Measurements from ENCODE around the gene MBD1. TPM values are rescaled to one million over a fixed set of nuclear protein-coding genes. Genes with fewer than 3 reads are reported as not detected.
"Not testable (repeated sequence)": the region's sequence is repeated elsewhere in the genome, so short reads cannot be mapped to it uniquely, and the experiment has no call there.

The MBD1 gene
- total and polyA plus RNA-seq, 10 of the 15 experiments (the other 5 are each of a cell fraction or from before 2014, with no cell fraction given): 8.4 to 97.7 (median 59.9) TPM

DNA sequence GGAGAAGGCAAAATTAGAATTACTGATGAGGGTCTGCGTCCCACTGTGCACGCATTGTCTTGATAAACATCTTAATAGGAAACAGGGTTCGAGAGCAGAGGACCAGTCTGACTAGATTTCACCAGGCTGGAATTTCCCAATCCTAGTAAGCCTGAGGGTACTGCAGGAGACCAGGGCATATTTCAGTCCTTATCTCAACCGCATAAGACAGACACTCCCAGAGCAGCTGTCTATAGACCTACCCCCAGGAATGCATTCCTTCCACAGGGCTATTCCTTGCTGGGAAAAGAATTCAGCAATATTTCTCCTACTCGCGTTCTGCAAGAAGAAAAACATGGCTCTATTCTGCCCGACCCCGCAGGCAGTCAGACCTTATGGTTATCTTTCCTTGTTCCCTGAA lies 39.6 kb downstream of the MBD1 start:
- ATAC-seq; H3K79me2 ChIP-seq (ENCODE audit: control insufficient read depth, insufficient read depth, low read length); intact Hi-C loops (cut with micrococcal nuclease; ENCODE audit: unreplicated experiment); RAD21 ChIA-PET (ENCODE audit: unreplicated experiment); H3K9me3 ChIP-seq (replicated peaks; ENCODE audit: control insufficient read depth, insufficient read depth, low read length); H3K9ac ChIP-seq (ENCODE audit: control insufficient read depth, insufficient read depth, low read length); CTCF ChIA-PET; DNase-seq (ENCODE audit: low read depth, low spot score); H3K4me3 ChIP-seq; H3K27me3 ChIP-seq (replicated peaks in 1 of 2; ENCODE audit: control insufficient read depth in 2 of 2, insufficient read depth in 2 of 2, low read length in 1 of 2); in situ Hi-C loops (cut with MboI); FAIRE-seq; H3K4me2 ChIP-seq (ENCODE audit: control insufficient read depth, insufficient read depth); H3K27ac ChIP-seq (ENCODE audit: control insufficient read depth, insufficient read depth); BruUV-seq (replicated peaks); H4K20me1 ChIP-seq (ENCODE audit: control insufficient read depth, insufficient read depth); H3K4me1 ChIP-seq (ENCODE audit: control insufficient read depth, insufficient read depth, low read length); POLR2A ChIA-PET; SMC1A ChIA-PET (ENCODE audit: uncharacterized antibody, unreplicated experiment); H2AFZ ChIP-seq (ENCODE audit: control insufficient read depth, low read depth, low read length); H3K36me3 ChIP-seq (ENCODE audit: control insufficient read depth in 2 of 2, insufficient read depth in 2 of 2, low read length in 1 of 2): not testable (repeated sequence)
- 55% methylated on average over 8 of the region's 8 CpGs for WGBS (ENCODE audit: insufficient coverage, insufficient replicate concordance, low lambda C conversion rate, missing lambda C conversion rate)

DNA sequence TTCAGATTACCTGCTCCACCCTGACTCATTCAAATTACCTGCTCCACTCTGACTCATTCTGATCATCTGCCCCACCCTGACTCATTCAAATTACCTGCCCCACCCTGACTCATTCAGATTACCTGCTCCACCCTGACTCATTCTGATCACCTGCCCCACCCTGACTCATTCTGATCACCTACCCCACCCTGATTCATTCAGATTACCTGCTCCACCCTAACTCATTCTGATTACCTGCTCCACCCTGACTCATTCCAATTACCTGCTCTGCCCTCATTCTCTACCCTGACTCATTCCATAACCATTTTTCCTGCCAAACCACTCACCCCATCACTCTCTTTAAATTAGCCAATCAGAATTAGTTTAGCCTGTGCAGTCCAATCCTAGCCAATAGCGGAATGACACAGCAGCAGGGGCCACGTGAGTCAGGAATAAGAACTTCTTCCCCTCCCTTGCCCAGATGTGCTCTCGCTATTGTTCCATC lies 41.2 kb downstream of the MBD1 start:
- H4K20me1 ChIP-seq (ENCODE audit: control insufficient read depth, insufficient read depth): no peaks in the 10 kb centered on the region
- intact Hi-C loops (cut with micrococcal nuclease; ENCODE audit: unreplicated experiment): no loop called here
- TF ChIP-seq WRNIP1 (IDR thresholded peaks at IDR 0.05; ENCODE audit: borderline replicate concordance, low read depth, low read length) (no peak), NFYB (IDR thresholded peaks at IDR 0.05; ENCODE audit: insufficient read depth, low read depth, low read length) (0 out of 2 replicates have a peak, but pooled peaks have one; percentile 18), SMC3 (IDR thresholded peaks at IDR 0.05; ENCODE audit: borderline replicate concordance, low read length) (no peak)
- TF ChIP-seq, protein P1, sequence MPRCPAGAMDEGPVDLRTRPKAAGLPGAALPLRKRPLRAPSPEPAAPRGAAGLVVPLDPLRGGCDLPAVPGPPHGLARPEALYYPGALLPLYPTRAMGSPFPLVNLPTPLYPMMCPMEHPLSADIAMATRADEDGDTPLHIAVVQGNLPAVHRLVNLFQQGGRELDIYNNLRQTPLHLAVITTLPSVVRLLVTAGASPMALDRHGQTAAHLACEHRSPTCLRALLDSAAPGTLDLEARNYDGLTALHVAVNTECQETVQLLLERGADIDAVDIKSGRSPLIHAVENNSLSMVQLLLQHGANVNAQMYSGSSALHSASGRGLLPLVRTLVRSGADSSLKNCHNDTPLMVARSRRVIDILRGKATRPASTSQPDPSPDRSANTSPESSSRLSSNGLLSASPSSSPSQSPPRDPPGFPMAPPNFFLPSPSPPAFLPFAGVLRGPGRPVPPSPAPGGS (IDR thresholded peaks at IDR 0.05; ENCODE audit: borderline replicate concordance, insufficient read depth, low read depth, low read length, poor library complexity, severe bottlenecking): peak; percentile 41
- no peak overlapping the region for H3K27ac ChIP-seq (ENCODE audit: control insufficient read depth, insufficient read depth)
- H3K9ac ChIP-seq (ENCODE audit: control insufficient read depth, insufficient read depth, low read length): no peak overlapping the region
- H2AFZ ChIP-seq (ENCODE audit: control insufficient read depth, low read depth, low read length): no peak overlapping the region
- no peak for DNase-seq (ENCODE audit: low read depth, low spot score)
- no peaks in the 10 kb centered on the region for H3K27me3 ChIP-seq (replicated peaks in 1 of 2; ENCODE audit: control insufficient read depth in 2 of 2, insufficient read depth in 2 of 2, low read length in 1 of 2)
- FAIRE-seq: no peak
- in situ Hi-C loops (cut with MboI): no loop called here
- no peak overlapping the region for H3K4me3 ChIP-seq
- SMC1A ChIA-PET (ENCODE audit: uncharacterized antibody, unreplicated experiment): no interaction called here
- no TSS peak for BruUV-seq (replicated peaks)
- POLR2A ChIA-PET: no interaction called here
- H3K4me1 ChIP-seq (ENCODE audit: control insufficient read depth, insufficient read depth, low read length): no peaks in the 10 kb centered on the region
- 86% methylated on average over 3 of the region's 3 CpGs for WGBS (ENCODE audit: insufficient coverage, insufficient replicate concordance, low lambda C conversion rate, missing lambda C conversion rate)
- RAD21 ChIA-PET (ENCODE audit: unreplicated experiment): no interaction called here
- no peaks in the 10 kb centered on the region for H3K36me3 ChIP-seq (ENCODE audit: control insufficient read depth in 2 of 2, insufficient read depth in 2 of 2, low read length in 1 of 2)
- no peak overlapping the region for H3K4me2 ChIP-seq (ENCODE audit: control insufficient read depth, insufficient read depth)
- H3K9me3 ChIP-seq (replicated peaks; ENCODE audit: control insufficient read depth, insufficient read depth, low read length): no peaks in the 10 kb centered on the region; the same call in 2 of the 3 replicates
- no peak for ATAC-seq
- H3K79me2 ChIP-seq (ENCODE audit: control insufficient read depth, insufficient read depth, low read length): no peaks in the 10 kb centered on the region
- CTCF ChIA-PET: no interaction called here

Data from GM12878 (cell line).